Smooth muscle cell (in vitro differentiated cells): ENCODE measurements around the gene PNPLA2. TPM values are rescaled to one million over a fixed set of nuclear protein-coding genes. Genes with fewer than 3 reads are reported as not detected.

Source experiments
- DNase-seq: peaks from one replicate; lab custom pipeline; 2025; ENCODE audit not compliant: unreplicated experiment; lab: John Stamatoyannopoulos, UW
- H2AFZ ChIP-seq: fragments of 200-600 bp; sonication (generic); 2 replicates; pipeline ENCODE4 v1.6.0; 2016; ENCODE audit warnings: antibody characterized with exemption, low read depth, mild to moderate bottlenecking
- H3F3A ChIP-seq: fragments of 200-600 bp; sonication (generic); 2 replicates; pipeline ENCODE4 v1.6.0; 2017; ENCODE audit warnings: antibody characterized with exemption, low read depth
- H3K27ac ChIP-seq: fragments of 200-600 bp; sonication (generic); 2 replicates; pipeline ENCODE4 v1.5.1; 2016; ENCODE audit warnings: low read depth, mild to moderate bottlenecking
- H3K27me3 ChIP-seq: fragments of 200-600 bp; sonication (generic); 2 replicates; pipeline ENCODE4 v1.6.1; 2016; ENCODE audit warnings: low read depth, mild to moderate bottlenecking
- H3K36me3 ChIP-seq: fragments of 200-600 bp; sonication (generic); 2 replicates; pipeline ENCODE4 v1.5.1; 2016; ENCODE audit warnings: low read depth
- H3K4me1 ChIP-seq: fragments of 200-600 bp; sonication (generic); 2 replicates; pipeline ENCODE4 v1.5.1; 2016; ENCODE audit warnings: low read depth
- H3K4me2 ChIP-seq: fragments of 200-600 bp; sonication (generic); 2 replicates; pipeline ENCODE4 v1.6.0; 2016; ENCODE audit warnings: mild to moderate bottlenecking
- H3K4me3 ChIP-seq: fragments of 200-600 bp; sonication (generic); 2 replicates; pipeline ENCODE4 v1.5.1; 2016; ENCODE audit warnings: mild to moderate bottlenecking
- H3K79me2 ChIP-seq: fragments of 200-600 bp; sonication (generic); 2 replicates; pipeline ENCODE4 v1.6.0; 2016; ENCODE audit warnings: low read depth, mild to moderate bottlenecking
- H3K9ac ChIP-seq: fragments of 200-600 bp; sonication (generic); 2 replicates; pipeline ENCODE4 v1.6.0; 2016; ENCODE audit warnings: low read depth
- H3K9me3 ChIP-seq: fragments of 200-600 bp; sonication (generic); replicated peaks from 2 replicates; pipeline ENCODE4 v1.5.1; 2016; ENCODE audit warnings: low read depth
- H4K20me1 ChIP-seq: fragments of 200-600 bp; sonication (generic); 2 replicates; pipeline ENCODE4 v1.6.0; 2016; ENCODE audit warnings: low read depth
- WGBS: methylation state at CpG from one replicate; pipeline ENCODE4 v1.1.7; 2016; ENCODE audit warnings: low lambda C conversion rate; 5-methylcytosine and 5-hydroxymethylcytosine counted together
- polyA plus RNA-seq: library from polyadenylated mRNA; unstranded; fragments of >200 nt; fragmentation: Nextera tagmentation; extraction: Ambion mirVana; gene quantifications from 2 replicates; pipeline ENCODE4 v1.2.1, GENCODE V29; 2016
- total RNA-seq: library from RNA; depleted of rRNA; stranded (reverse); fragments of >200 nt; gene quantifications from 2 replicates; pipeline ENCODE4 v1.2.3, GENCODE V29; 2014
- TF ChIP-seq, protein P1 (sequence below): fragments of 200-600 bp; sonication (generic); IDR thresholded peaks from 2 replicates; pipeline ENCODE4 v1.5.1; 2017; ENCODE audit warnings: borderline replicate concordance, mild to moderate bottlenecking, antibody characterized with exemption; ENCODE audit not compliant: insufficient read depth, poor library complexity, severe bottlenecking

Gene PNPLA2
- total and polyA plus RNA-seq, 2 experiments from 2014 or later: 12.4 to 26.4 TPM

- WGBS: 97% methylated on average over 45 of the region's 59 CpGs
- Histone ChIP-seq H3F3A (peaks cover under 1% of the 10 kb centered on the region), H3K27ac (no peak overlapping the region), H3K27me3 (peaks cover 45% of the 10 kb centered on the region), H3K4me3 (no peak overlapping the region), H3K4me2 (no peak overlapping the region), H3K79me2 (peaks cover 13% of the 10 kb centered on the region), H4K20me1 (peaks cover 49% of the 10 kb centered on the region), H3K9me3 (no peaks in the 10 kb centered on the region), H3K9ac (no peak overlapping the region), H3K4me1 (peaks cover 20% of the 10 kb centered on the region), H2AFZ (no peak overlapping the region), H3K36me3 (no peaks in the 10 kb centered on the region)
- TF ChIP-seq, protein P1, sequence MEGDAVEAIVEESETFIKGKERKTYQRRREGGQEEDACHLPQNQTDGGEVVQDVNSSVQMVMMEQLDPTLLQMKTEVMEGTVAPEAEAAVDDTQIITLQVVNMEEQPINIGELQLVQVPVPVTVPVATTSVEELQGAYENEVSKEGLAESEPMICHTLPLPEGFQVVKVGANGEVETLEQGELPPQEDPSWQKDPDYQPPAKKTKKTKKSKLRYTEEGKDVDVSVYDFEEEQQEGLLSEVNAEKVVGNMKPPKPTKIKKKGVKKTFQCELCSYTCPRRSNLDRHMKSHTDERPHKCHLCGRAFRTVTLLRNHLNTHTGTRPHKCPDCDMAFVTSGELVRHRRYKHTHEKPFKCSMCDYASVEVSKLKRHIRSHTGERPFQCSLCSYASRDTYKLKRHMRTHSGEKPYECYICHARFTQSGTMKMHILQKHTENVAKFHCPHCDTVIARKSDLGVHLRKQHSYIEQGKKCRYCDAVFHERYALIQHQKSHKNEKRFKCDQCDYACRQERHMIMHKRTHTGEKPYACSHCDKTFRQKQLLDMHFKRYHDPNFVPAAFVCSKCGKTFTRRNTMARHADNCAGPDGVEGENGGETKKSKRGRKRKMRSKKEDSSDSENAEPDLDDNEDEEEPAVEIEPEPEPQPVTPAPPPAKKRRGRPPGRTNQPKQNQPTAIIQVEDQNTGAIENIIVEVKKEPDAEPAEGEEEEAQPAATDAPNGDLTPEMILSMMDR: no peak
- DNase-seq: no peak
These were observed 5.7 kb downstream of the PNPLA2 start for GRCh38 chr11:824292-824880.

DNA sequence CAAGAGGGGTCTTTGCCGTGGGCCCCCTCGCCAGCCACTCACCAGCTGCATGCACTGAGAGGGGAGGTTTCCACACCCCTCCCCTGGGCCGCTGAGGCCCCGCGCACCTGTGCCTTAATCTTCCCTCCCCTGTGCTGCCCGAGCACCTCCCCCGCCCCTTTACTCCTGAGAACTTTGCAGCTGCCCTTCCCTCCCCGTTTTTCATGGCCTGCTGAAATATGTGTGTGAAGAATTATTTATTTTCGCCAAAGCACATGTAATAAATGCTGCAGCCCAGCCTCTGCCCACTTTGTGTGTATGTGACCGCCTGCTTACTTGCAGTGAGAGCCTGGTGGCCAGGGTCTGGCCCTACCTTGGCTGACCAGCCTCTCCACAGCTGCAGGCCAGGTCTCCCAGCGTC lies 6.2 kb downstream of the PNPLA2 start:
- peaks cover 6% of the 10 kb centered on the region for H3F3A ChIP-seq
- peaks cover 51% of the 10 kb centered on the region for H3K27me3 ChIP-seq
- DNase-seq: no peak
- WGBS: 95% methylated on average over 11 of the region's 11 CpGs
- H3K4me2 ChIP-seq: no peak overlapping the region
- H3K36me3 ChIP-seq: no peaks in the 10 kb centered on the region
- peaks cover 25% of the 10 kb centered on the region for H3K4me1 ChIP-seq
- TF ChIP-seq, protein P1: no peak
- no peak overlapping the region for H3K9ac ChIP-seq
- H3K9me3 ChIP-seq: no peaks in the 10 kb centered on the region
- peaks cover 11% of the 10 kb centered on the region for H3K79me2 ChIP-seq
- peaks cover 54% of the 10 kb centered on the region for H4K20me1 ChIP-seq
- no peak overlapping the region for H3K27ac ChIP-seq
- no peak overlapping the region for H3K4me3 ChIP-seq
- no peak overlapping the region for H2AFZ ChIP-seq

- Histone ChIP-seq H3K27ac (no peak overlapping the region), H3F3A (peaks cover 6% of the 10 kb centered on the region), H3K4me2 (no peak overlapping the region), H3K27me3 (peaks cover 56% of the 10 kb centered on the region), H3K9ac (no peak overlapping the region), H3K4me3 (no peak overlapping the region), H4K20me1 (peaks cover 52% of the 10 kb centered on the region), H3K36me3 (no peaks in the 10 kb centered on the region), H2AFZ (no peak overlapping the region), H3K79me2 (peaks cover 4% of the 10 kb centered on the region), H3K4me1 (peaks cover 24% of the 10 kb centered on the region), H3K9me3 (no peaks in the 10 kb centered on the region)
- 92% methylated on average over 12 of the region's 12 CpGs for WGBS
- no peak for DNase-seq
- TF ChIP-seq, protein P1: no peak
These were observed 6.9 kb downstream of the PNPLA2 start for GRCh38 chr11:825366-826226.
